ENCODE measurements around the gene PPM1F.

PPM1F gene

DNA sequence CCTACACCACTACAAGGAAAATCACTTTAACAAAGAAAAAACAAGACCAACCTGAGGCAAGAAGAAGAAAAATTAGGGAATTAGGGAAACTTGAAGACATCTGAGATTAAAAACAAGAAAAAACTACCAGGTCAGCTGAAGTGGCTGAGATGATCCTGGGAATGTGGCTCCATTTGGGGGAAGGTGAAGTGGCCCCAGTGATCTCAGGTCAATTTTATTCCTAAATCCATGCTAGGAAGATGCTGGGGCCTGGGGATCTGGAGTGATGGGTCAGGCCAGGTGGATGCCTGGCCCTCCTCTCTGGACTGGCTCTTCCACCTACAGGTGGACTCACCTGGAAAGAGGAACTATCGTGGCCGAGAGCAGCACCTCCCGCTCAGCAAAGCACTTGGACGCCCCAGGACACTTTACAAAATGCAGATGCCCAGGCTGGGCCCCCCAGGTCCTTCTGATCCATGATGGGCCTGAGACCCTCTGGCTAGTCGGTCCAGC lies 23.3 kb upstream of the PPM1F start:
- no peak for DNase-seq (ENCODE audit: low spot score)

DNA sequence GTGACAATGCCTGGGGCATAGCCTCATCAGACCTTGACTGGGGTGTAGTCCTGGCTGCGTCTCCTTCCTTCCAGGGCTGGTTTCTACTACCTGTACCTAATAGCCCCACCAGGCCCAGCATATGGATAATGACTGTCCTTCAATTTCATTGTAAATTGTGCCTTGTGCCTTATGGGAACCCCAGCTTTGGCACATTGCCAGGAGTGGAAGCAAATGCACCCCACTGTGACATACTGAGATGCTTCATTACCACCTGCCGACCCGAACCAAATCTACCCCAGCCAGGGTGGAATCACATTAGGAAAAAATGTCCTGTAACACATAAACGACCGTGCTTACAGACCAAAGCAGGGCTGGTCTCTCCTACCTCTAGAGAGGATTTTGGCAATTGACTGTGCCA lies 22.6 kb upstream of the PPM1F start:
- no peak for DNase-seq (ENCODE audit: low spot score)

- no peak for DNase-seq (ENCODE audit: low spot score)
These were observed 21.5 kb upstream of the PPM1F start for GRCh38 chr22:21974058-21974649.

DNA sequence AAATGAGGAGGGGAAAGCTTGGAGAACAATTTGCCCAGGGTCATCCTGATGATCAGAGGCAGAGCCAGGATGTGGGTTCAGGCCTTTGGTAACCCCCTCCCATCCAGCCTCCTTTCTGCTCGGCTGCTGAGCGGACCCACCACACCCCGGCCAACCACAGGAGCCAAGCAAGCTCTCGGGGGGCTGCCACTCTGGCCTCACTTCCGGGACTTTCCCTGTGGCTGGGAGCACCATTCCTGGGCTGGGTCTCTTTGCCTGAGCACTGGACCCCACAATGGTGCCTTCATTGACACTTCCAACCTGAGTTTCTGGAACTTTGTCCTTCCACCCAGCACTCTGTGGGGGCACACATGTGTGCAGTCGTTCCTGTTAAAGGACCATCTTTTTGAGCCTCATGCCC lies 20.2 kb upstream of the PPM1F start:
- DNase-seq (ENCODE audit: low spot score): no peak

- DNase-seq (ENCODE audit: low spot score): no peak
These were observed 19.7 kb upstream of the PPM1F start for GRCh38 chr22:21972293-21972779.

GRCh38 chr22:21971858-21972275 lies 19.2 kb upstream of the PPM1F start:
- DNase-seq (ENCODE audit: low spot score): no peak

- DNase-seq (ENCODE audit: low spot score): no peak
These were observed 18.4 kb upstream of the PPM1F start for GRCh38 chr22:21970800-21971617.

DNA sequence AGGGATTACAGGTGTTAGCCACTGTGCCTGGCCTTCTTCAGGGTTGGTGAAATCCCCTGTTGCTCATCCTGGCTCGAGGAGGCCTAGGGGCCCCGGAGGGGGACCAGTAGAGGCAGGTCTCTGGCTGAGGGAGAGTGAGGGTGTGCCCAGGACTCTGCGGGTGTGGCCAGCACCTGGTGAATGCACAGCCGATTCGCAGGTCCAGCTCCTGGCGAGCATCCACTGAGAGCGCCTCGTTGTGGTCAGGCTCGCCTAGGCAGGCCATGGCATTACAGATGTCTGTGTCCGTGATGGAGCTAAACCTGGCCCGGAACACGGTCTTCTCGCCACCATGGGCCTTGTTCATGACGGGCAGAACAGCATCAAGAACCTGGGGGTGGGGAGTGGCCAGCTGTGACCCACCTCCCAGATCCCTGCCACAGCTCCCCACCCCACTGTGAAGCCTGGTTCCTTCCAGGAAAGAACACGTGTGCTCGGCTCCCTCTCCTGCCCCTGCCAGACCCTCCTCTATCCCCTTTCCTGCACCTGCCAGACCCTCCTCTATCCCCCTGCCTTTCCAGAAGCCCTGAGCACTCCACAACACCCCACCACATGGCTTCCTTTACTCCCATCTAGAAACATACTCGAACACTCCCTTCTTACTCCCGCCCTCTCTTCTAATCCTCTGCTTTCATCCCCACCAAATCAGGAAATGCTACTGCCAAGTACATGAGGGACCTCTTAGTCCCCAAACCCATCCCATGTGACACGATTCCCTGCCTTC lies 17.6 kb upstream of the PPM1F start:
- no peak for DNase-seq (ENCODE audit: low spot score)

GRCh38 chr22:21968452-21969129 lies 15.9 kb upstream of the PPM1F start:
- no peak for DNase-seq (ENCODE audit: low spot score)

DNA sequence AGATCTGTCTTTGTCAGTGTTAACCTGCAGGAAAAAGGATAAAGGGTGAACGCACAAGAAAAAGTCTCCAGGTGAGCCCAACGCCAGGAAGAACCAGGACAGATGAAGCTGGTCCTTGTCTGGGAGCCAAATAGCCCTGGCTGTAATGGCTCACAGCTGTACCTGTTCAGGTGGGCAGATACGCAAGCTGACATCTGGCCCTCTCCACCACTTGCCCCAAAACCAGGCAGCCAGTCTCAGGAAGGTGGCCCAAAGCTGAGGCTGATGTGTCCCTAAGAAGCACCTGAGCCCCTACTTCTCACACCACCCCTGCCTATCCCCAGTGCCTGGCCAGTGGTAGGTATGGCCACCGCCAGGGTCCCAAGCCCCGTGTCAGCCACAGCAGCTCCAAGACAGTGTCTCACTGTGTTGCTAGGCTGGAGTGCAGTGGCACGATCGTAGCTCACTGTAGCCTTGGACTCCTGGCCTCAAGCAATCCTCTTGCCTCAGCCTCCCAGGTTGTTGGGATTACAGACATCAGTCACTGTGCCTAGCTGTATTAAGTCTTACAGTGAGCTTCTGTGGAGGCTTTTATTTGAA lies 15.1 kb upstream of the PPM1F start:
- no peak for DNase-seq (ENCODE audit: low spot score)

DNA sequence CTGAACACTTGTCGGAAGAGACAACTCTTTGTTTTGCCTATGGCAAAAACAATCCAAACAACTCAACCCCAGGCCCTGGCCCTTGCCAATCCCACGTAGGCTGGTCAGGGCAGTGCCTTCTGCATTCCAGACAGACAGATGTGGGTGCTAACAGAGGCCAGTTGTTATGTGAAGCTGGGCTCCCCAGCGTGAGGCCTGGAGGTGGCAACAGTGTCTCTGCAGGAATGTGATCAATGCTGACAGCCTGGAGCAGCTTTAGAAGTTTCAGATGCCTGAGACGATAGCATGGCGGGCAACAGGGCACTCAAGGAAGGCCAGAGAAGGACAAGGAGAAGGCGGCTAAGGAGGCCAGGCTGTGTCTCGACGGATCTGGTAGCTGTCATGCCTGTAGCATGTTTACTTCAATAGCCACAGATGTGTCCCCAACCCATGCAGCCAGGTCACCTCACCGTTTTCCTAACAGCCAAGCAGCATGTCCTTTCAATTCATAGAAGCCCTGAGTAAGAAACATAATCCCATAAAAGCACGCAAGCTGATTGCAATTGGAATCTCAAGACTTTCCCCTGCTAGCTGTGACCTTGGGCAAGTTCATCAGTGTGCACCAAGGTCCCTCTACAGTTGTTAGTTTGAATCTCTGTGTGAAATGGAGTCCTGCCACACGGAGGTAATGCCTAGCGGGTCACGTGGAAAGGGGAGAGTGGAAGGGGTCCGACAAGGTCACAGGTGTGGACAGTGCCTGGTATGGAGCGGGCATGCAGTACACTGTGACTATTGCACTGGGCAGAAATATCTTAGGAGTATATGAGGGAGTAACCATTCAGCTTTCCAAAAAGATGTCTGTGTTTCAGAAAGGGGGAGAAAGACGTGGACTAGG lies 14.2 kb upstream of the PPM1F start:
- DNase-seq (ENCODE audit: low spot score): no peak

GRCh38 chr22:21965762-21966288 lies 13.2 kb upstream of the PPM1F start:
- no peak for DNase-seq (ENCODE audit: low spot score)

- no peak for DNase-seq (ENCODE audit: low spot score)
These were observed 12.4 kb upstream of the PPM1F start for GRCh38 chr22:21964918-21965484.

DNA sequence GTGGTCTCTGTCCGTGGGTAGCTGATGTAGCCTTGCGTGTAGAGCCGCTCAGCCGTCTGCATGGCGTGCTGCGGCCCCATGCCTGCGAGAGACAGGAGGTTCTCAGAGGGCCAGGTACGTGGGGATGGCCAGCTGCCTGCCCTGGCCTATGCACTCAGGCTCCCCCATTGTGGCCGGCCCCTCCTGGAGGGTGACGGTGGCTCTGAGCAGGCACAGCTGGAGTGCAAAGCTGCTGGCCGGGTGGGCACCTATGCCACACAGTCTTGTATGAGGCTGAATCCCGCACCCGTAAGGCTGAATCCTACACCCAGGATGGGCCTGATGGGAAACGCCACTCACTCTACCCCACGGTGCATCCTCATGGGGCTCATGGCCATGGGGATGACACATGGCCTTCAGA lies 11.6 kb upstream of the PPM1F start:
- DNase-seq (ENCODE audit: low spot score): no peak

- no peak for DNase-seq (ENCODE audit: low spot score)
These were observed 11.2 kb upstream of the PPM1F start for GRCh38 chr22:21963790-21964211.

DNA sequence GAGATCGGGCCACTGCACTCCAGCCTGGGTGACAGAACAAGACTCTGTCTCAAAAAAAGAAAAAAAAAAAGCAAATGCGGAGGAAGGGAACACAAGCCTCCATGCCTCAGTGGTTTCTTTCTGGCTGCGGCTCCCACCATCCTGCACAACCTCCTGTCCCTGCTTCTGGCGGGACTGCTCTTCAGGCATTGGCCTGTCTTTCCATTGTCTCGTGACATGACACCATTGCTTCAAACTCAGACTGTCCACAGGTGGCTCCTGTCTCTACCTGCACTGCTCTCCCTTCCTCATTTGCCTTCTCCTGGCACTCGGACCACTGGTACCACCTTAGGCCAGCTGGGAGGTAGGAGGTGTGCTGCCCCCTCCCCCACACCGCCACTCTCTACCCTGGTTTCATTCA lies 10.6 kb upstream of the PPM1F start:
- no peak for DNase-seq (ENCODE audit: low spot score)

DNA sequence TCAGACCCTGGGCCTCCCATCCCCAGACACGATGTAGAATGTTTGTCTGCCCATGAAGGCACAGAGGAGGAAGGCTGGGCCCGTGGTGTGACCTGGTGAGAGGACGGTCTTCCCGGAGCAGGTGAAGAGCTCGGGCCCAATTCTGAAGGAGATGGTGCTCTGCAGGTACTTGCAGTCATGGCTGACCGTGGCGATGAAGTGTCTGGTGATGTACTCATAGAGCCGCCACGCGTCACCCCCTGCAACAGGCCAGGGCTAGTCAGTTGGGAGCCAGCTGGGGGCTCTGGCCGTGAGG lies 10.0 kb upstream of the PPM1F start:
- DNase-seq (ENCODE audit: low spot score): no peak

GRCh38 chr22:21961886-21962654 lies 9.4 kb upstream of the PPM1F start:
- no peak for DNase-seq (ENCODE audit: low spot score)

DNA sequence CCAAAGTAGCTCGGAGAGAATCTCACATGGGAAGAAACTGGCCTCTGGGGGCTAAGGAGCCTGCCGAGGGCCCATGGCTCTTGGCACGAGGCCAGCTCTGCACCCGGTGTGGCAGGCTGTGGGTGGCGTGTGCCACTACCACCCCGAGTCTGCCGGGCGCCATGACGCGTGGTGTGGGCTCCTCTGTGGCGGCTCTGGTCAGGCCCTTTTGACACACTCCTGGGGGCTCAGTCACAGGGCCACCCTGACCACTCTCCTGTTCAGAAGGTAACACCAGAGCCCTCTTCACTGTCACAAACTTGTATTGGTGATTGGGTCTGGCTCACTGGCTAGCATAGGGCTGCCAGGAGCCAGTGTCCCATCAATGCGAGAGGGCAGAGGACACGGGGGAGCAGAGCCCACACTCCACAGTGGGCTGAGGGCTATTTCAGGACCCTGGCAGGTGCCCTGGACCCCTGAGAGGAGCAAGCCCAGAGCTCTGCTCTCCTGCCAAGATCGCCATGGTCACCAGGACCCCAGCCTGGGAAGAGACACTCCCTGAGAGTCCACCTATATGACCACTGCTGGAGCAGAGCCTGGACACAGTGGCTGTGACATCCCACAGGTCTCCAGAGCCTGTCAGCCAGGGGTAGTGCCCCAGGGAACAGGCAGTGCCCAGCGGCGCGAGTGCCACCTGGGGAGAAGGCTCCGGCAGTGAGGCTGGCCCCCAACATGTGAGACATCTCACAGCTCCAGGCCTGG lies 8.6 kb upstream of the PPM1F start:
- DNase-seq (ENCODE audit: low spot score): no peak

Data from left forelimb (tissue), 1 donor.